HFF-Myc (cell line): ENCODE measurements around the gene PNPLA4.
A peak's percentile ranks its signal among the peaks of the same experiment; 100 is the strongest.

Source experiments
- DNase-seq: peaks from one replicate; pipeline ENCODE4 v3.0.0-alpha.2; 2011; ENCODE audit warnings: low read depth; ENCODE audit errors: extremely low read depth
- H3K4me3 ChIP-seq: replicated peaks from 2 replicates; pipeline ENCODE4 v1.5.1; 2011; ENCODE audit warnings: low read depth, mild to moderate bottlenecking, control low read depth, low read length
- CTCF ChIP-seq: IDR thresholded peaks from 2 replicates; pipeline ENCODE4 v1.5.1; 2012; ENCODE audit warnings: mild to moderate bottlenecking, low read depth, low read length, control low read depth; ENCODE audit errors: missing control alignments

Gene PNPLA4, protein sequence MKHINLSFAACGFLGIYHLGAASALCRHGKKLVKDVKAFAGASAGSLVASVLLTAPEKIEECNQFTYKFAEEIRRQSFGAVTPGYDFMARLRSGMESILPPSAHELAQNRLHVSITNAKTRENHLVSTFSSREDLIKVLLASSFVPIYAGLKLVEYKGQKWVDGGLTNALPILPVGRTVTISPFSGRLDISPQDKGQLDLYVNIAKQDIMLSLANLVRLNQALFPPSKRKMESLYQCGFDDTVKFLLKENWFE

DNA sequence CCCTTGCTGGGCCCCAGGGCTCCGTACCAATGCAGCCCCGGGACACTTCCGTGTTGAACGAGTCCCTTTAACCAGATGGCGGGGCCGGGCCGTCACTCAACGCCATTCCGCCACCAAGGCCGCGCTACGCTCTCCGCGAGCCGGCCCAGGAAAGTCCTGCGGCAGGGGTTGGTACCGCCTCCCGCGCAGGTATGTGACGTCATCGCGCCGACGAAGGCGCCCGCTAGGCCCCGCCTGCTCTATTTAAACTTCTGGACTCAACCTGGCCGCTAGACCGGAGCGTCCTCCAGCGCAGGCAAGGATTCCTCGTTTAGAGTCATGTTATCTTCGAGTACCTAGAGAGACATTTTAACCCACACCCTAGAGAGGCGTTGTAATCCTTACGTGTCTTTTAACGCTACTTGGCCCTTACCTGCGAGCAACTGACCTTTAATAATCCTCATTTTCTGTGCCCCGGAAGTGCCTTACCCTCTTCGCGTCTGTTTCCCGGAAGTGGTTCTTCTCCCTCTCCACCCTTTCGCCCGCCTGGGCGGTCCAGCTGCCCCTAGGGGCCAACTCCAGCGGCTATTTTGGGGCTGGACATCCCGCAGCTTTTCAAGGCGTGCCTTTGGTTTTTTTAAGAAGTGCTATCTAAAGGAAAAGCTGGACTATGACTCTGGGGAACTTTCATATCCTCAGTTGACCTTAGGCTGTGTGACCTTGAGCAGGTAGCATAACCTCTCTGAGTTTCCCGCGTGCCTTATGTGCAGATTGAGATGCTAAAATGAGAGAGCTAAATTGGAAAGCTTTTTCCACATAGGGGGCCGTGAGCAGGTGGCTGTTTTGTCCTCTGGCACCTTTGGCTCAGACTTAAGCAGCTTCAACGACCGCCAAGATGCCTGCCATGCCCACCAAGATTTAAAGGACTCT lies at the start of gene PNPLA4:
PNPLA4 (minus strand) TSS at position 155 of the 909 bp plus-strand sequence. CDS start 1,294 bp downstream, outside the sequence.
- peak within 1 kb of the TSS; percentile 45 for H3K4me3 ChIP-seq
- peak; percentile 24 for TF ChIP-seq CTCF
- peak; percentile 2 for DNase-seq

DNA sequence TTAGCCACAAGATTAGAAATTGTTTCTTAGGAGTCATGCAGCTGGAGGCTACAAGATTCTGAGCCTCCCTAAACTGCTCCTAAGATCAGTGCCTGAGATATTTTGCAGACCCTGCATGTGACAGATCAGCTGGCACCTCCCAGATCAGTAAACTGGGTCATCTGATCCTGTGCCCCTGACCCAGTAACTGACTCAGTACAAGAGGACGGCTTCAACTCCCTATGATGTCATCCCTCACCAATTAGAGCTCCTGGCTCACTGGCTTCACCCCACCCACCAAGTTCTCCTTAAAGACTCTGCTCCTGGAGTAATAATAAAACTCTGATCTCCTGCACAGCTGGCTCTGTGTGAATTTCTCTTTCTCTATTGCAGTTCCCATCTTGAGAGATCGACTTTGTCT lies 45.4 kb upstream of the PNPLA4 start:
- no peak overlapping the region for H3K4me3 ChIP-seq
- DNase-seq: no peak
- no peak for TF ChIP-seq CTCF

DNA sequence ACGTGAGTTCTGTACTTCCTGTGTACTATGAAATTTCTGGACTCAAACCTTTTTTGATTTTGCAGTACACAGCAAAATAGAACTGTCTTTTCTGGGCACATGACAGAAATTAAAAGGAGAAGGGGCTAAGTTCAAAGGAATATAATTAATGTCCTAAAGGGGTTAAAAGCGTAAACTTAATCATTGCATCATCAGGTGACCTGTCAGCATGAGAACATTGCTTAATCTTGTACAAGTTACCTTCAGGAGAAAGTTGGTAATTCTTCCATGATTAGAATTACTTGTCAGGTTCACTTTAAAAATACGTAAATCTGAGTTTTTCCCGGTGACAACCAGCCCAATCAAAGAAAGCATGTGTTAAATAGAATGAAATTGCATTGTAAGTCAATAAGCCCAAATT lies 43.2 kb upstream of the PNPLA4 start:
- no peak for DNase-seq
- H3K4me3 ChIP-seq: no peak overlapping the region
- no peak for TF ChIP-seq CTCF

GRCh38 chrX:7965436-7965835 lies 38.2 kb upstream of the PNPLA4 start:
- DNase-seq: no peak
- TF ChIP-seq CTCF: no peak
- H3K4me3 ChIP-seq: no peak overlapping the region

GRCh38 chrX:7960246-7960645 lies 33.0 kb upstream of the PNPLA4 start:
- TF ChIP-seq CTCF: no peak
- H3K4me3 ChIP-seq: no peak overlapping the region
- no peak for DNase-seq

- TF ChIP-seq CTCF: no peak
These were observed 26.2 kb upstream of the PNPLA4 start for GRCh38 chrX:7953446-7953845.

More at GRCh38 chrX:7953446-7953845, 26.2 kb upstream of the PNPLA4 start:
- DNase-seq: no peak
- no peak overlapping the region for H3K4me3 ChIP-seq
